GM12878 (cell line): ENCODE data around the gene LCP1. TPM values are rescaled to one million over a fixed set of nuclear protein-coding genes. Genes with fewer than 3 reads are reported as not detected.

Experiments used
- ATF7 ChIP-seq: fragments of 450-650 bp; IDR thresholded peaks from 2 replicates; pipeline ENCODE4 v1.6.1; 2016; ENCODE audit warnings: low read depth, mild to moderate bottlenecking
- CHD1 ChIP-seq: IDR thresholded peaks from 2 replicates; pipeline ENCODE4 v1.6.1; 2012; ENCODE audit warnings: low read depth, low read length, improper control_type of control experiment
- GATAD2B ChIP-seq: fragments of 450-650 bp; conservative IDR thresholded peaks from 2 replicates; pipeline ENCODE4 v1.6.1; 2017; ENCODE audit warnings: low read depth, mild to moderate bottlenecking, moderate library complexity
- HCFC1 ChIP-seq: fragments of 150-350 bp; IDR thresholded peaks from 2 replicates; pipeline ENCODE4 v1.6.1; 2014; ENCODE audit warnings: low read length
- JUNB ChIP-seq: IDR thresholded peaks from 2 replicates; pipeline ENCODE4 v1.6.1; 2016; ENCODE audit warnings: antibody characterized with exemption, mild to moderate bottlenecking
- JUND ChIP-seq: IDR thresholded peaks from 2 replicates; pipeline ENCODE4 v1.6.1; 2012; ENCODE audit warnings: low read depth, mild to moderate bottlenecking, low read length, improper control_type of control experiment, moderate library complexity
- MTA2 ChIP-seq: fragments of 450-650 bp; IDR thresholded peaks from 2 replicates; pipeline ENCODE4 v1.6.1; 2016; ENCODE audit warnings: low read depth, mild to moderate bottlenecking, moderate library complexity
- NFIC ChIP-seq: IDR thresholded peaks from 2 replicates; pipeline ENCODE4 v1.6.1; 2012; ENCODE audit warnings: low read depth, mild to moderate bottlenecking, inconsistent platforms, low read length, moderate library complexity
- NKRF ChIP-seq: fragments of 450-650 bp; conservative IDR thresholded peaks from 2 replicates; pipeline ENCODE4 v1.6.1; 2017; ENCODE audit warnings: mild to moderate bottlenecking, moderate library complexity
- PAX8 ChIP-seq: fragments of 450-650 bp; IDR thresholded peaks from 2 replicates; pipeline ENCODE4 v1.6.1; 2017; ENCODE audit warnings: mild to moderate bottlenecking, moderate library complexity
- RAD21 ChIP-seq: IDR thresholded peaks from 2 replicates; pipeline ENCODE4 v1.6.1; 2011; ENCODE audit warnings: mild to moderate bottlenecking, low read depth, low read length, moderate library complexity; ENCODE audit not compliant: insufficient read depth
- RBBP5 ChIP-seq: fragments of 200-600 bp; sonication (generic); conservative IDR thresholded peaks from 2 replicates; pipeline ENCODE4 v1.6.1; 2016
- SIX5 ChIP-seq: IDR thresholded peaks from 2 replicates; pipeline ENCODE4 v1.6.1; 2011; ENCODE audit warnings: mild to moderate bottlenecking, low read depth, low read length, moderate library complexity; ENCODE audit not compliant: severe bottlenecking
- SMC3 ChIP-seq: IDR thresholded peaks from 2 replicates; pipeline ENCODE4 v1.6.1; 2011; ENCODE audit warnings: low read length, improper control_type of control experiment, borderline replicate concordance
- ZNF274 ChIP-seq: IDR thresholded peaks from one replicate; pipeline ENCODE4 v1.8.0; 2011; ENCODE audit not compliant: insufficient read length, insufficient read depth
- ZZZ3 ChIP-seq: IDR thresholded peaks from 2 replicates; pipeline ENCODE4 v1.6.1; 2011; ENCODE audit warnings: low read depth; ENCODE audit not compliant: control insufficient read depth, insufficient read length
- polyA plus RNA-seq, 11 experiments: library from polyadenylated mRNA; depleted of rRNA in 4 of 11; unstranded in 6 of 11; stranded (reverse) in 5 of 11; fragments of >200 nt; fragmentation: Nextera tagmentation in 4 of 11; fragmentation: Illumina TruSeq in 1 of 11; extraction: Ambion mirVana in 4 of 11; extraction: Trizol in 1 of 11; gene quantifications; 1 replicate in 1 of 11; 2 replicates in 10 of 11; pipeline versions ENCODE4 v1.2.1 to v1.2.3, GENCODE V29; 2011 to 2016; ENCODE audit warnings: inconsistent platforms in 2 of 11, missing spikeins in 2 of 11, low read depth in 1 of 11
- total RNA-seq, 4 experiments: library from RNA; depleted of rRNA in 3 of 4; stranded (reverse); fragments of >200 nt in 3 of 4; fragmentation: Illumina TruSeq in 1 of 4; extraction: Trizol in 1 of 4; gene quantifications; 2 replicates each; pipeline versions ENCODE4 v1.2.1 to v1.2.3, GENCODE V29; 2013 to 2021
- TF ChIP-seq, protein P1 (sequence below): fragments of 450-650 bp; IDR thresholded peaks from 2 replicates; pipeline ENCODE4 v1.6.1; 2016; ENCODE audit warnings: mild to moderate bottlenecking, moderate library complexity, borderline replicate concordance
- TF ChIP-seq, protein P2 (sequence below): IDR thresholded peaks from 2 replicates; pipeline ENCODE4 v1.6.1; 2012; ENCODE audit warnings: low read depth, low read length, improper control_type of control experiment
- TF ChIP-seq, protein P3 (sequence below): fragments of 150-350 bp; IDR thresholded peaks from 2 replicates; pipeline ENCODE4 v1.6.1; 2016; ENCODE audit warnings: low read depth, low read length
- TF ChIP-seq, protein P4 (sequence below): fragments of 450-650 bp; IDR thresholded peaks from 2 replicates; pipeline ENCODE4 v1.6.1; 2016; ENCODE audit warnings: mild to moderate bottlenecking

The LCP1 gene
- total and polyA plus RNA-seq, 10 of the 15 experiments (the other 5 are each of a cell fraction or from before 2014, with no cell fraction given): 775 to 2,201 (median 1,556) TPM

- TF ChIP-seq, protein P1, sequence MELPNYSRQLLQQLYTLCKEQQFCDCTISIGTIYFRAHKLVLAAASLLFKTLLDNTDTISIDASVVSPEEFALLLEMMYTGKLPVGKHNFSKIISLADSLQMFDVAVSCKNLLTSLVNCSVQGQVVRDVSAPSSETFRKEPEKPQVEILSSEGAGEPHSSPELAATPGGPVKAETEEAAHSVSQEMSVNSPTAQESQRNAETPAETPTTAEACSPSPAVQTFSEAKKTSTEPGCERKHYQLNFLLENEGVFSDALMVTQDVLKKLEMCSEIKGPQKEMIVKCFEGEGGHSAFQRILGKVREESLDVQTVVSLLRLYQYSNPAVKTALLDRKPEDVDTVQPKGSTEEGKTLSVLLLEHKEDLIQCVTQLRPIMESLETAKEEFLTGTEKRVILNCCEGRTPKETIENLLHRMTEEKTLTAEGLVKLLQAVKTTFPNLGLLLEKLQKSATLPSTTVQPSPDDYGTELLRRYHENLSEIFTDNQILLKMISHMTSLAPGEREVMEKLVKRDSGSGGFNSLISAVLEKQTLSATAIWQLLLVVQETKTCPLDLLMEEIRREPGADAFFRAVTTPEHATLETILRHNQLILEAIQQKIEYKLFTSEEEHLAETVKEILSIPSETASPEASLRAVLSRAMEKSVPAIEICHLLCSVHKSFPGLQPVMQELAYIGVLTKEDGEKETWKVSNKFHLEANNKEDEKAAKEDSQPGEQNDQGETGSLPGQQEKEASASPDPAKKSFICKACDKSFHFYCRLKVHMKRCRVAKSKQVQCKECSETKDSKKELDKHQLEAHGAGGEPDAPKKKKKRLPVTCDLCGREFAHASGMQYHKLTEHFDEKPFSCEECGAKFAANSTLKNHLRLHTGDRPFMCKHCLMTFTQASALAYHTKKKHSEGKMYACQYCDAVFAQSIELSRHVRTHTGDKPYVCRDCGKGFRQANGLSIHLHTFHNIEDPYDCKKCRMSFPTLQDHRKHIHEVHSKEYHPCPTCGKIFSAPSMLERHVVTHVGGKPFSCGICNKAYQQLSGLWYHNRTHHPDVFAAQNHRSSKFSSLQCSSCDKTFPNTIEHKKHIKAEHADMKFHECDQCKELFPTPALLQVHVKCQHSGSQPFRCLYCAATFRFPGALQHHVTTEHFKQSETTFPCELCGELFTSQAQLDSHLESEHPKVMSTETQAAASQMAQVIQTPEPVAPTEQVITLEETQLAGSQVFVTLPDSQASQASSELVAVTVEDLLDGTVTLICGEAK: no peak
- TF ChIP-seq JUNB (peak; percentile 64), NFIC (peak; percentile 91), SIX5 (no peak), RBBP5 (no peak), ATF7 (peak; percentile 82), JUND (no peak), SMC3 (no peak), NKRF (no peak), ZNF274 (no peak), HCFC1 (no peak), CHD1 (no peak), ZZZ3 (no peak), RAD21 (0 out of 2 replicates have a peak, but pooled peaks have one; percentile 5), MTA2 (peak; percentile 91), PAX8 (no peak), GATAD2B (no peak)
- TF ChIP-seq, protein P2, sequence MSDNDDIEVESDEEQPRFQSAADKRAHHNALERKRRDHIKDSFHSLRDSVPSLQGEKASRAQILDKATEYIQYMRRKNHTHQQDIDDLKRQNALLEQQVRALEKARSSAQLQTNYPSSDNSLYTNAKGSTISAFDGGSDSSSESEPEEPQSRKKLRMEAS: no peak
- TF ChIP-seq, protein P3, sequence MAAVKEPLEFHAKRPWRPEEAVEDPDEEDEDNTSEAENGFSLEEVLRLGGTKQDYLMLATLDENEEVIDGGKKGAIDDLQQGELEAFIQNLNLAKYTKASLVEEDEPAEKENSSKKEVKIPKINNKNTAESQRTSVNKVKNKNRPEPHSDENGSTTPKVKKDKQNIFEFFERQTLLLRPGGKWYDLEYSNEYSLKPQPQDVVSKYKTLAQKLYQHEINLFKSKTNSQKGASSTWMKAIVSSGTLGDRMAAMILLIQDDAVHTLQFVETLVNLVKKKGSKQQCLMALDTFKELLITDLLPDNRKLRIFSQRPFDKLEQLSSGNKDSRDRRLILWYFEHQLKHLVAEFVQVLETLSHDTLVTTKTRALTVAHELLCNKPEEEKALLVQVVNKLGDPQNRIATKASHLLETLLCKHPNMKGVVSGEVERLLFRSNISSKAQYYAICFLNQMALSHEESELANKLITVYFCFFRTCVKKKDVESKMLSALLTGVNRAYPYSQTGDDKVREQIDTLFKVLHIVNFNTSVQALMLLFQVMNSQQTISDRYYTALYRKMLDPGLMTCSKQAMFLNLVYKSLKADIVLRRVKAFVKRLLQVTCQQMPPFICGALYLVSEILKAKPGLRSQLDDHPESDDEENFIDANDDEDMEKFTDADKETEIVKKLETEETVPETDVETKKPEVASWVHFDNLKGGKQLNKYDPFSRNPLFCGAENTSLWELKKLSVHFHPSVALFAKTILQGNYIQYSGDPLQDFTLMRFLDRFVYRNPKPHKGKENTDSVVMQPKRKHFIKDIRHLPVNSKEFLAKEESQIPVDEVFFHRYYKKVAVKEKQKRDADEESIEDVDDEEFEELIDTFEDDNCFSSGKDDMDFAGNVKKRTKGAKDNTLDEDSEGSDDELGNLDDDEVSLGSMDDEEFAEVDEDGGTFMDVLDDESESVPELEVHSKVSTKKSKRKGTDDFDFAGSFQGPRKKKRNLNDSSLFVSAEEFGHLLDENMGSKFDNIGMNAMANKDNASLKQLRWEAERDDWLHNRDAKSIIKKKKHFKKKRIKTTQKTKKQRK: no peak
- TF ChIP-seq, protein P4, sequence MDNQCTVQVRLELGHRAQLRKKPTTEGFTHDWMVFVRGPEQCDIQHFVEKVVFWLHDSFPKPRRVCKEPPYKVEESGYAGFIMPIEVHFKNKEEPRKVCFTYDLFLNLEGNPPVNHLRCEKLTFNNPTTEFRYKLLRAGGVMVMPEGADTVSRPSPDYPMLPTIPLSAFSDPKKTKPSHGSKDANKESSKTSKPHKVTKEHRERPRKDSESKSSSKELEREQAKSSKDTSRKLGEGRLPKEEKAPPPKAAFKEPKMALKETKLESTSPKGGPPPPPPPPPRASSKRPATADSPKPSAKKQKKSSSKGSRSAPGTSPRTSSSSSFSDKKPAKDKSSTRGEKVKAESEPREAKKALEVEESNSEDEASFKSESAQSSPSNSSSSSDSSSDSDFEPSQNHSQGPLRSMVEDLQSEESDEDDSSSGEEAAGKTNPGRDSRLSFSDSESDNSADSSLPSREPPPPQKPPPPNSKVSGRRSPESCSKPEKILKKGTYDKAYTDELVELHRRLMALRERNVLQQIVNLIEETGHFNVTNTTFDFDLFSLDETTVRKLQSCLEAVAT: no peak
These were observed 16.3 kb downstream of the LCP1 start (continued) for GRCh38 chr13:46165485-46166223.
